ENCODE data around the gene THYN1.

Gene THYN1

GRCh38 chr11:134253188-134253993, at the start of gene THYN1, which contains the start of gene ACAD8:
Gene THYN1, minus strand, starts transcription at chr11:134253352. Its CDS starts 470 bp downstream, at chr11:134252882.
Gene ACAD8, plus strand, starts transcription at chr11:134253568. Its CDS starts 33 bp downstream, at chr11:134253601.
- TF ChIP-seq TCF4 (CRISPR knock-in tag; IDR thresholded peaks at IDR 0.05; ENCODE audit: borderline replicate concordance) (no peak), SNAI2 (CRISPR knock-in tag; IDR thresholded peaks at IDR 0.05) (no peak), TSHZ2 (CRISPR knock-in tag; IDR thresholded peaks at IDR 0.05) (peak; percentile 66; the same call in 1 of the 2 replicates), ZFP3 (CRISPR knock-in tag; IDR thresholded peaks at IDR 0.05) (0 out of 2 replicates have a peak, but pooled peaks have one; percentile 41), POU6F1 (CRISPR knock-in tag; IDR thresholded peaks at IDR 0.05; ENCODE audit: borderline replicate concordance, low read depth) (no peak), RARB (CRISPR knock-in tag; IDR thresholded peaks at IDR 0.05) (no peak)
- peak; percentile 99 for ATAC-seq

DNA sequence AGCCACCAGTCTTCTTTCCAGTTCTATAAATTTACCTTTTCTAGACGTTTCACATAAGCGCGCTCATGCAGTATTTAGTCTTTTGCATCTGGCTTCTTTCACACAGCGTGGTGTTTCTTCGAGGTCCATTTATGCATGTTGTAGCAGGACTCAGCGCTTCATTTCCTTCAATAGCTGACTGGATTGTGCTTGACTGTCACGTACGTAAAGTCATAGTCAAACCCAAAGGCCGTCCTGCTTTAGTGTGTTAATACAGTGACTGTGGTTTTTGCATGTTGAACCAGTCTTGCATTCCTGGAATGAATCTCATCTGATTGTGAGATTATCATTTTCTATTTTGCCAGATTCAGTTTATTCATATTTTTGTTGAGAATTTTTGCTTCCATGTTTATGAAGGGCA, 41.5 kb upstream of the THYN1 start:
- TF ChIP-seq ZC3H10 (CRISPR knock-in tag; IDR thresholded peaks at IDR 0.05) (no peak), ZFP3 (CRISPR knock-in tag; IDR thresholded peaks at IDR 0.05) (no peak), ZFP30 (CRISPR knock-in tag; IDR thresholded peaks at IDR 0.05) (no peak), ISL1 (CRISPR knock-in tag; IDR thresholded peaks at IDR 0.05) (no peak), TCF4 (CRISPR knock-in tag; IDR thresholded peaks at IDR 0.05; ENCODE audit: borderline replicate concordance) (no peak), TSHZ2 (CRISPR knock-in tag; IDR thresholded peaks at IDR 0.05) (no peak), CSDC2 (CRISPR knock-in tag; IDR thresholded peaks at IDR 0.05) (no peak), GLIS3 (CRISPR knock-in tag; IDR thresholded peaks at IDR 0.05) (no peak), ZNF8 (CRISPR knock-in tag; IDR thresholded peaks at IDR 0.05) (no peak), BACH2 (CRISPR knock-in tag; IDR thresholded peaks at IDR 0.05; ENCODE audit: borderline replicate concordance) (no peak), TOX (CRISPR knock-in tag; IDR thresholded peaks at IDR 0.05; ENCODE audit: borderline replicate concordance) (no peak), PATZ1 (CRISPR knock-in tag; IDR thresholded peaks at IDR 0.05; ENCODE audit: borderline replicate concordance) (no peak), ESRRG (CRISPR knock-in tag; IDR thresholded peaks at IDR 0.05) (no peak), SNAI2 (CRISPR knock-in tag; IDR thresholded peaks at IDR 0.05) (no peak), ARNTL (CRISPR knock-in tag; IDR thresholded peaks at IDR 0.05; ENCODE audit: borderline replicate concordance, low read depth) (no peak), ZNF70 (CRISPR knock-in tag; IDR thresholded peaks at IDR 0.05) (no peak)
- no peak for ATAC-seq

Measured in SK-N-SH treated with all-trans-retinoic acid at 6 μM for 48 hours (cell line).